HG03469 (cell line): Measurements from ENCODE around the gene FZD8.

Source experiments
- ATAC-seq: cut with Tn5 transposase; IDR thresholded peaks from one replicate; pipeline ENCODE4 v1.9.1; 2021; ENCODE audit warnings: mild to moderate bottlenecking, moderate library complexity, moderate number of reproducible peaks; ENCODE audit not compliant: unreplicated experiment

Gene FZD8

DNA sequence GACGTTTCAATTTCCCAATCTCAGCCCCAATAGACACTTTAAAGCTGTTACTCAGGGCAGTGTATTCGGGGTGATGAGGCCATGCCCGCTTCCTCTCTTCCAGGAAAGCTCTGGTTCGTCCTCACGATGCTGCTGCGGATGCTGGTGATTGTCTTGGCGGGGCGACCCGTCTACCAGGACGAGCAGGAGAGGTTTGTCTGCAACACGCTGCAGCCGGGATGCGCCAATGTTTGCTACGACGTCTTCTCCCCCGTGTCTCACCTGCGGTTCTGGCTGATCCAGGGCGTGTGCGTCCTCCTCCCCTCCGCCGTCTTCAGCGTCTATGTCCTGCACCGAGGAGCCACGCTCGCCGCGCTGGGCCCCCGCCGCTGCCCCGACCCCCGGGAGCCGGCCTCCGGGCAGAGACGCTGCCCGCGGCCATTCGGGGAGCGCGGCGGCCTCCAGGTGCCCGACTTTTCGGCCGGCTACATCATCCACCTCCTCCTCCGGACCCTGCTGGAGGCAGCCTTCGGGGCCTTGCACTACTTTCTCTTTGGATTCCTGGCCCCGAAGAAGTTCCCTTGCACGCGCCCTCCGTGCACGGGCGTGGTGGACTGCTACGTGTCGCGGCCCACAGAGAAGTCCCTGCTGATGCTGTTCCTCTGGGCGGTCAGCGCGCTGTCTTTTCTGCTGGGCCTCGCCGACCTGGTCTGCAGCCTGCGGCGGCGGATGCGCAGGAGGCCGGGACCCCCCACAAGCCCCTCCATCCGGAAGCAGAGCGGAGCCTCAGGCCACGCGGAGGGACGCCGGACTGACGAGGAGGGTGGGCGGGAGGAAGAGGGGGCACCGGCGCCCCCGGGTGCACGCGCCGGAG is 34.4 kb downstream of the FZD8 start:
- ATAC-seq, result no peak

DNA sequence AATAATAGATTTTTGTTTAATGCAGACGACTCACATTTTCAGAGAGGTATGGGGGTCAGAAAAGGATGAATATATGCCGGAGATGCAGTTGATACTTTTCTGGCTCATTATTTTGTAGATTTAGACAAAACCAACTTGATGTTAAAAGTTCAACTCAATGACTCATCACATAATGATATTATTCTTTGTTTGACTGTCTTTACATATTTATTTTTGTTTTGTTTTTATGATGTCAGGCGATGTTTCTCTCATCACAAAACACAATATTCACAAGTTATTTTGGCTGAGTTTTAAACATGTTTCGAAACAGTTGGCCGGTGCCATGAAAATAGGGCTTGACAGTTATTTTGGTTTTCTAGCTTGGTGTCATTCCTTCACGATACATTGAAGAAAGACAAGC is 35.7 kb downstream of the FZD8 start:
- ATAC-seq, result no peak

DNA sequence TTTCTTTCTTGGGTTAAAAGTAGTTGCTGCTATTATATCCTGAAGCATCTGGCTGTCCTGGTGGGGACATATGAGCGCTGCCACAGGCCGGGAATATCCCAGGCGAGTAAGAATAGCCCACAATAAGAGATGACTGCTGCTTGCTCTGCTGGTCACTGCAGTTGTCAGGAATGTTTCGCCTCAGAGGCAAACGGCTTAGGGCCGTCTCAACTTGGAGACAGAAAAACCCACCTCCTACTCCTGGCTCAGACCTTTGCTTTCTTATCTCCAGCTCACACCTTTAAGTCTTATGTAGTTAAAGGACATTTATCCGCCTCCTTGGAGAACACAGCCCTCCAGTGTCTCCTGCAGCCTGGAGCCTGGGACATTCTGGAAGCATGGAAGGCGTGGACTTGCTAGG is 36.9 kb downstream of the FZD8 start, which contains the start of gene GJD4:
TSS of gene GJD4 (plus strand) at position 151 of the 400 bp plus-strand sequence. CDS start at position 378, 227 bp downstream.
- ATAC-seq, result no peak

DNA sequence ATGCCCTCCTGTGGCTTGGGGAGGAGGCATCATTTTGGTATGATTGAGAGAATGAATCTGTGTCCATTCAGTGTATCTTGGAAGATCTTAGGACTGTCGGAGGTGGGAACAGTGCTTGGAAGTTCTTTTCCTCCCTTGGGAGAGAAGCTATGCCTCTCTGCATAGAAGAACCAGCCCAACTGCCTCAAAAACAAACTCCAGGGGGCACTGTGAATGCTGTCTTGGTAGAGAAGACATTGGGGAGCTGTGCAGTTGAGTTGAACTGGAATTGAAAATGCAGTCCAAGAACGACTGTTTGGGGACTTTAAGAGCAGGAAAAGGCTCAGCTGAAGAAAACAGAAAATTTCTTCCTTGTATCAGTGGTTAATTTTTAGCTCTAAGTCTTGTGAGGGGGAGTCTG is 41.9 kb downstream of the FZD8 start:
- ATAC-seq, result no peak

DNA sequence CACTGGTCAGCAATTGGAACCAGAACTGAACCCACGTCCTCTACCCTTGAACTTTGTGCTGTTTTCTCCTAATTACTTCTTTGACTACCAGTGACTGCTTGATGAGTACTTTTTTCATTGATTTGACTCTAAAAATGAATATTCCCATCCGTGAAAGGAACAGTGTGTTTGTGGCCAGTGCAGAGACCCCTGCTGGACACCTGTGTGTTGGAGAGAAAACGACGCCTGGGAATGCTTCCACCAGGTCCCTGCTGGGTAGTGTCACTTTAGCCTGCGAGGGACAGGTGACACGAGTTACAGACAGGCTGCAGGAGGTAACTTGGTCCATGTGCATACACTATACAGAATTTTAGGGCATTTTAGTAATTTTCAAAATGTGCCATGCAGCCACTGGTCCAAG is 43.7 kb downstream of the FZD8 start:
- ATAC-seq, result no peak

DNA sequence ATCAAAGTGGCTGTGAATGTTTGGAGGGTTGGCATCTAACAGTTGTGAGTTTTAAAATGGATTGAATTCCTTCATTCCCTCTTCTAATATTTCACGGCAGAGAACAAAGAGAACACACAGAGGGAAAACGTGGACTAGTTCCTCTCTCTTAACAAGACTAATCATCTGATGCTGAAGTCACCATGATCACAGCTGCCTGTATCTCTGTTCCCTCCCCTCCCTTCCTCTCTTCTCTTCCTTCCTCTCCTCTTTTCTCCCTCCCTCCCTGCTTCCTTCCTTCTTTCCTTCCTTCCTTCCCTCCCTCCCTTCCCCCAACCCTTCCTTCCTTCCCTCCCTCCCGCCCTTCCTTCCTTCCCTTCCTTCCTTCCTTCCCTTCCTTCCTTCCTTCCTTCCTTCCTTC is 47.0 kb downstream of the FZD8 start:
- no peak for ATAC-seq

DNA sequence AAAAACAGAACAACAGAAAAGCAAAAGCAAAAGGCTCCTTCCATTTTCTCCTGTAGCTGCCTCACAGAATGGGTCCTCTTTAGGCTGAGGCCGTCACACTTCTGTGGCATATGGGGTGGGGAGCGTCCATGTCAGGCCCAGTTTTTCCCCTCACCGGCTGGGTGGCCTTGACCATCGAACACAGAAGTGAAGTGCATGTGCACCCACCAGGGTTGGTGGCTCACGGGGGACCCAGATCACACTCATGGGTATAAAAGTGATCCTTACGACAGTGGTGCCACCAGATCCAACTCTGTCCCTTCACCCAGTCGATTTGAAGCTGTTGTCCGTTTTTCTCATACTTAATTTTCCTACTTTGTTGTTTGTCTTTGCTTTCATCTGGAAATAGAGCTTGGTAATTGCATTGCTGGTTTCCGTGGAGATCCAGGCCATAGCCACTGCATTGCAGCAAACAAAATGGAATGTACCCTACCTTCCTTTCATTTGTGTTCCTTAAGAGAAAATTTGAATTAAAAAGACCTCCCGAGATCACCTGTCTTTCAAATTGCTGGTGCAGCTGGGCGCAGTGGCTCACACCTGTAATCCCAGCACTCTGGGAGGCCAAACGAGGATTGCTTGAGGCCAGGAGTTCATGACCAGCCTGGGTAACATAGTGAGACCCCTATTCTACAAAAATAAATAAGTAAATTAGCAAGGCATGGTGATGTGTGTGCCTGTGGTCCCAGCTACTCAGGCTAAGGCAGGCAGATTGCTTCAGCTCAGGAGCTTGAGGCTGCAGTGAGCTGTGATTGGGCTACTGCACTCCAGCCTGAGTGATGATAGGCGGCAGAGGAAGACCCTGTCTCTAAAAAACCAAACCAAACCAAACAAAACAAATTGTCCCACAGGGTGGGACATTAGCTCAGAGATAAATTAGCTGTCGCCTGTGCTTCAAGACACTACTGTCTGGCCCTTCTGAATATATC is 47.7 kb downstream of the FZD8 start:
- no peak for ATAC-seq

DNA sequence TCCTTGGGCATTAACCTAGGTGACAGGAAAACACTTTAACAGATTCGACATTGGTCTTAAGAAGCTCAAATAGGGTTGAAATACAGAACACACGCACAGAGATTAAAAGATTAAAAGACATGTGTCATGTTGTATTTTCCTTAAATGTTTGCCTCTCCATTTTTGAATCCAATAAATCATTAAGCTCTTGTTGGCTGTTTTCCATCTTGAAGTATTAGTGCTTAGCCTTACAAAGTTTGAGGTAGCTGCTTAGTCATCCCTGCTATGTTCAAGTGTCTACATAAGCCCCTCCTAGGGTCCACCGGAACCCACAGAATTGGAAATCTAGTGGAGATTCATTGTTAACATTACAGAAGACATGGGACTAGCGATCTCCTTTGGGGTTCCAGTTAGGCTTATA is 49.7 kb downstream of the FZD8 start:
- no peak for ATAC-seq

DNA sequence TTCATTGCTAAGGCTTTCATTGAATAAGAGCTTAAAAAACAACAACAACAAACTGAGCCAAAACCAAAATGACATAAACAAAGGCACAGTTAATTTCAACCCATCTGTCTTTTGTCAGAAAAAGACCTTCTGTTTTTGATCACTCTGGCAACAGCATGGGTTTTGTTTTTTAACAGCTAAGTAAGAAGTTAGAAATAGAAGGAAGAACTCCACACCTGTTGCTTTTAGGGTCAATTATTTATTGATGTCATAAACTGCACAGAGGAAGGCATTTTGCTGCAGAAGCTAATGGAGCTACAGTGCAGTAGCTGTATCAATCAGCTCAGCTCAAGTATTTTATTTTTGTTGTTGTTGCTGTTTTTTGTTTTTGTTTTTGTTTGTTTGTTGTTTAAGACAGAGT is 53.3 kb downstream of the FZD8 start:
- no peak for ATAC-seq
